Urinary bladder (tissue), 4 donors: ENCODE measurements around the gene CHRM2. TPM values are rescaled to one million over a fixed set of nuclear protein-coding genes. Genes with fewer than 3 reads are reported as not detected.

Experiments used
- DNase-seq: peaks from one replicate; pipeline ENCODE4 v3.0.0-alpha.2; 2015; ENCODE audit errors: extremely low spot score
- H3K27ac ChIP-seq: one replicate; pipeline ENCODE4 v1.5.1; 2013; ENCODE audit warnings: low read depth, mild to moderate bottlenecking, moderate library complexity
- H3K36me3 ChIP-seq: one replicate; pipeline ENCODE4 v1.6.1; 2013; ENCODE audit warnings: mild to moderate bottlenecking, moderate library complexity; ENCODE audit not compliant: insufficient read depth
- H3K4me1 ChIP-seq: one replicate; pipeline ENCODE4 v1.6.1; 2013; ENCODE audit warnings: mild to moderate bottlenecking, moderate library complexity; ENCODE audit not compliant: insufficient read depth
- H3K4me3 ChIP-seq: one replicate; pipeline ENCODE4 v1.5.1; 2013; ENCODE audit warnings: low read depth, low read length
- WGBS: extraction: QIAGEN DNeasy Blood & Tissue Kit; methylation state at CpG from one replicate; pipeline ENCODE4 v1.1.7; 2013; 5-methylcytosine and 5-hydroxymethylcytosine counted together
- polyA plus RNA-seq: library from polyadenylated mRNA; stranded (reverse); fragments of 200-250 nt; gene quantifications from one replicate; pipeline ENCODE4 v1.2.3, GENCODE V29; 2013
- small RNA-seq: library from RNA; depleted of rRNA; stranded (forward); fragments of <200 nt; gene quantifications from one replicate; pipeline ENCODE3, GENCODE V24; 2014
- total RNA-seq: library from RNA; depleted of rRNA; stranded (reverse); fragments of >200 nt; gene quantifications from one replicate; pipeline ENCODE4 v1.2.3, GENCODE V29; 2014
- donor health status: healthy with polysubstance abuse.
- donor health status: healthy.

Gene CHRM2
- total and polyA plus RNA-seq, 2 donors: 19.8 to 24.1 TPM

GRCh38 chr7:137036768-137037167, 168.3 kb downstream of the CHRM2 start:
- Histone ChIP-seq H3K36me3 (no peaks in the 10 kb centered on the region), H3K27ac (no peak overlapping the region), H3K4me1 (no peaks in the 10 kb centered on the region), H3K4me3 (no peak overlapping the region)
- 58% methylated on average over 2 of the region's 2 CpGs for WGBS
- no peak for DNase-seq

- no peak overlapping the region for H3K27ac ChIP-seq
- no peaks in the 10 kb centered on the region for H3K4me1 ChIP-seq
- WGBS: 88% methylated on average over 2 of the region's 2 CpGs
- DNase-seq: no peak
- H3K4me3 ChIP-seq: no peak overlapping the region
- H3K36me3 ChIP-seq: no peaks in the 10 kb centered on the region
These were observed 170.3 kb downstream of the CHRM2 start for GRCh38 chr7:137038706-137039105.

GRCh38 chr7:137040745-137041144, 172.3 kb downstream of the CHRM2 start:
- Histone ChIP-seq H3K36me3 (no peaks in the 10 kb centered on the region), H3K4me1 (no peaks in the 10 kb centered on the region), H3K27ac (no peak overlapping the region), H3K4me3 (no peak overlapping the region)
- 38% methylated on average over 7 of the region's 7 CpGs for WGBS
- DNase-seq: no peak

- WGBS: 86% methylated on average over 3 of the region's 3 CpGs
- Histone ChIP-seq H3K4me1 (no peaks in the 10 kb centered on the region), H3K4me3 (no peak overlapping the region), H3K36me3 (no peaks in the 10 kb centered on the region), H3K27ac (no peak overlapping the region)
- DNase-seq: no peak
These were observed 177.1 kb downstream of the CHRM2 start for GRCh38 chr7:137045573-137045972.

- Histone ChIP-seq H3K4me1 (no peaks in the 10 kb centered on the region), H3K27ac (no peak overlapping the region), H3K36me3 (no peaks in the 10 kb centered on the region), H3K4me3 (no peak overlapping the region)
- WGBS: 76% methylated on average over 8 of the region's 8 CpGs
- no peak for DNase-seq
These were observed 201.0 kb downstream of the CHRM2 start for GRCh38 chr7:137069249-137069963.

Small RNA genes lying within 50 kb of the gene (small RNA-seq; reads per million reads assigned to genes)
- gene KRT8P51: not detected
- gene MIR490: not detected
